Amygdala (tissue), 56 donors: Measurements from ENCODE around the gene KANTR.
A peak's percentile ranks its signal among the peaks of the same experiment; 100 is the strongest.

Source experiments
- DNase-seq, 56 donors: peaks; one replicate each; lab custom pipeline; 2025; lab: John Stamatoyannopoulos, UW

Gene KANTR

DNA sequence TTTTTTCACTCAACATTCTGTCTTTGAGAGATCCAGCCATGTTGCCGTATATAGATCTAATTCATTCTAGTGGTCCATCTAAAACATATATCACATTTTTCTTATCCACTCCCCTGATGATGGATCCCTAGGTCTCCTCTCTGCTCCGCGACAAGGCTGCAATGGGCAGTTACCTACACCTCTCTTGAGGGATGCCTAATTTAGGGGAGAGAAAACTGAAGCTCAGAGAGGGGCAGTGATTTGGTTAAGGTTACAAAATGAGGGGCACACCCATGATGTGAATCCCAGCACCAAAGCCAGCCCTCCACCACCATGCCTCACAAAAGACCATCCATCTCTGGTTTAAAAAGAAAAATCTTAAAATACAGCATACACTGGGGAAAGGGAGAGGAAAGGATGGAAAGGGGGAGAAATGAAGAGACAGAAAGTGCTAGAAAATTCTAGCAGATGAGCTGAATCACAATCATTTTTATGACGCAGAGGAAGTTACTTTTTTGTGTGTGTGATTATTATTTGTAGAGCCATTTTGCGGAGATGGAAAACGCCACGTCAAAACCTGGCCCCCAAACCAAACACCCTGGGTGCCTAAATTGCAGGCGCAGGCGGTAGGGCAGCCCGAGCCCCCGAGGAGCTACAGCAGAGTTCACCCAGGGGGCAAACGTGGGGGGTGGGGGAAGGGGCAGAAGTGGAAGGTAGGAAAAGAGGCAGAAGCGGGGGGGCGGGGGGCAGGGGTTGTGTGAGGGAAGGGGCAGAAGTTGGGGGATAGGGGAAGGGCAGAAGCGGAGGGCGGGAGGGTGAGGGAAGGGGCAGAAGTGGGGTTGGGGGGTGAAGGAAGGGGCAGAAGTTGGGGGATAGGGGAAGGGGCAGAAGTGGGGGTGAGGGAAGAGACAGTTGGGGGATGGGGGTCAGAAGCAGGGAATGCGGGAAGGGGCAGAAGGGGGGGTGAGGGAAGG lies 13.0 kb upstream of the KANTR start:
- no peak for DNase-seq

DNA sequence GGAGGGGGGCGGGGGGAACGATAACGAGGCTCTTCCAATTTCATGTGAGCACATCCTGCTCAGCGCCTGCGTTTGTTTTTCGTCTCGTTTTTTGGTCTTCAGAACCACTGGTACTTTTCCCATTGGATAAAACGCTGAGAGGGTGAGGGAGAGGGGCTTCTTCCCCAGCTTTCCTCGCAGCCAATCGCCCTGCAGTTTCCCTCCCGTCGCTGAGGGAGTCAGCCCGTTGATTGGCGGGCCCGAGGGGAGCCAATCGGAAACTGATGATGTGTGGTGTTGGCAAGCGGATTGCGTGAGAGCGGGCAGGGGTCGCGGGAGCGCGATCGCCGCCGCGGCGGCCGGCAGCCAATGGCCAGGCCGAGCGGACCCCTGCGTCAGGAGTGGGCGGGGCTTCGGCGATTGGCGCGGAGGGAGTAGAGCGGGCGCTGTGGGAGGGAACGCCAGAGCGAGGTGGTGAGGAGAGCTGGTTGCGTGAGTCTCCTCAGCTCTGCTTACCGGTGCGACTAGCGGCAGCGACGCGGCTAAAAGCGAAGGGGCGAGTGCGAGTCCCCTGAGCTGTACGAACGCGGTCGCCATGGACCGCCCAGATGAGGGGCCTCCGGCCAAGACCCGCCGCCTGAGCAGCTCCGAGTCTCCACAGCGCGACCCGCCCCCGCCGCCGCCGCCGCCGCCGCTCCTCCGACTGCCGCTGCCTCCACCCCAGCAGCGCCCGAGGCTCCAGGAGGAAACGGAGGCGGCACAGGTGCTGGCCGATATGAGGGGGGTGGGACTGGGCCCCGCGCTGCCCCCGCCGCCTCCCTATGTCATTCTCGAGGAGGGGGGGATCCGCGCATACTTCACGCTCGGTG lies 11.8 kb upstream of the KANTR start, which contains the start of gene TSPYL2:
TSS of gene TSPYL2 (plus strand) at position 443 of the 848 bp plus-strand sequence. CDS start at position 575, 132 bp downstream.
- DNase-seq: peak; percentile 26 to 97 (median 89)

DNA sequence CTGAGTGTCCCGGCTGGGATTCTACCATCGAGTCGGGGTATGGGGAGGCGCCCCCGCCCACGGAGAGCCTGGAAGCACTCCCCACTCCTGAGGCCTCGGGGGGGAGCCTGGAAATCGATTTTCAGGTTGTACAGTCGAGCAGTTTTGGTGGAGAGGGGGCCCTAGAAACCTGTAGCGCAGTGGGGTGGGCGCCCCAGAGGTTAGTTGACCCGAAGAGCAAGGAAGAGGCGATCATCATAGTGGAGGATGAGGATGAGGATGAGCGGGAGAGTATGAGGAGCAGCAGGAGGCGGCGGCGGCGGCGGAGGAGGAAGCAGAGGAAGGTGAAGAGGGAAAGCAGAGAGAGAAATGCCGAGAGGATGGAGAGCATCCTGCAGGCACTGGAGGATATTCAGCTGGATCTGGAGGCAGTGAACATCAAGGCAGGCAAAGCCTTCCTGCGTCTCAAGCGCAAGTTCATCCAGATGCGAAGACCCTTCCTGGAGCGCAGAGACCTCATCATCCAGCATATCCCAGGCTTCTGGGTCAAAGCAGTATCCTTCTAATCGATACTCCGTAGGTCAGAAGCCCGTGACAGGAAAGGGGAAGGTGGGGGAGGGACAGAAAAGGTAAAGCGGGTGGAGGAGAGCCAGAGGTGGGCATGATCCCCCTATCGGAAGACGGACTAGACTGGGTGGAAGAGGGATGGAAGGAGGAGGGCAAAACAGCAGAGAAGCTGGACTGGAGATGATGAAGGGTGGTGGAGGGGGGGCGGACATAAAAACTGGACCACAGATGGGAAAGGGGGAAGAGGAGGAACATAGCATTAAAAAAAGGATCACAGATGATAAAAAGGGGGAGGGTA lies 10.9 kb upstream of the KANTR start:
- DNase-seq: peak in 2 of 56 donors; percentile 6 to 42

DNA sequence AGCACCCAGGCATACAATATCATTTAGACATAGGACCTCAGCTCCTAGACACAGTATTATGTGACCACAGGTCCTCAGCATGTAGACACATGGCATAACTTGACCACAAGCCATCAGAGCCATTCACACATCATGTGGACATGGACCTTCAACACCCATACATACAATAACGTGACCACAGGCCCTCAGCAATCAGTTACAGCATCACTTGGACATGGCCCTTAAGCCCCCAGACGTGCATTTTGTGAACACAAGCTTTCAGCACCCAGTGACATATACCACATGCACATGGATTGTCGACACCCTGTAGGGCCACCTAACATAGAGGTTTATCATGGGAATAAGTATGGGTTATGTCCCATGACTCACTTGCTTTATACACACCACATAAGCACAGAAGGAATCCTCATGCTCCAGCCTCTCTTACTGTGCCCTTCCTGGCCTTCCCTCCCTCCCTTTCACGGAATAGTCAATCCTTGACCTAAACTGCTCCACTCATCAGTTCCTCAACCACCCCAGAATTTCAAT lies 9.8 kb upstream of the KANTR start:
- no peak for DNase-seq

DNA sequence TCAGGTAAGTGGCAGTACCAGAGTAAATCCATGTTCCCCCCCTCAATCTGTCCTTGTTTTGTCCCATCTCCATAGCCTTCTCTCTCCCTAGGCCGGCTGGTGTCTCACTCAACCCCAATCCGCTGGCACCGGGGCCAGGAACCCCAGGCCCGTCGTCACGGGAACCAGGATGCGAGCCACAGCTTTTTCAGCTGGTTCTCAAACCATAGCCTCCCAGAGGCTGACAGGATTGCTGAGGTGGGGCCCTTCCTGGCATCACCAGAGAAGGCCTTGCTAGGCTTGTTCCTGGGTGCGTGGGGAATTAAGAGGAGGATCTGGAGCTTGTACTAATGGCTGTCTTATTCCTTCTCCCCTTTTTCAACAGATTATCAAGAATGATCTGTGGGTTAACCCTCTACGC lies 9.1 kb upstream of the KANTR start:
- no peak for DNase-seq

DNA sequence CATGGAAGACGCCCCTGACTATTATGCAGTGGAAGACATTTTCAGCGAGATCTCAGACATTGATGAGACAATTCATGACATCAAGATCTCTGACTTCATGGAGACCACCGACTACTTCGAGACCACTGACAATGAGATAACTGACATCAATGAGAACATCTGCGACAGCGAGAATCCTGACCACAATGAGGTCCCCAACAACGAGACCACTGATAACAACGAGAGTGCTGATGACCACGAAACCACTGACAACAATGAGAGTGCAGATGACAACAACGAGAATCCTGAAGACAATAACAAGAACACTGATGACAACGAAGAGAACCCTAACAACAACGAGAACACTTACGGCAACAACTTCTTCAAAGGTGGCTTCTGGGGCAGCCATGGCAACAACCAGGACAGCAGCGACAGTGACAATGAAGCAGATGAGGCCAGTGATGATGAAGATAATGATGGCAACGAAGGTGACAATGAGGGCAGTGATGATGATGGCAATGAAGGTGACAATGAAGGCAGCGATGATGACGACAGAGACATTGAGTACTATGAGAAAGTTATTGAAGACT lies 8.2 kb upstream of the KANTR start:
- DNase-seq: no peak

DNA sequence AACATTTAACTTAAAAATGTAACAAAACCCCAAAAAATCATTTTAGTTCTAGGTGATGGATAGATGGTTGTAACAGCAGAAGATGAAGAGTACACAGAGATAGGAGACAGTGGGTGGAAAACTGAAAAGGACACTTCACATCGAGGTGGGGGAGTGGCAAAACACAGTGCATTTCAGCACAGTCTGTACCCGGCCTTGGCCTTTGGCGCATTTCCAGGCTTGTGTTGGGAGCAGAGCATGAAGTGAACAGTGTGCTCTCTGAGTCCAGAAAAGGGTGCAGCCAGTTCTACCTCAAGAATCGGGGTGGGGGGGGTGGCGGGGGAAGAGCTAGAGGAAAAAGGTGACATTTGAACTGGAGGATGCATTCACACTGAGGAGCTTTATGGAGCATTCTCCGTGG lies 7.5 kb upstream of the KANTR start:
- DNase-seq: peak in 18 of 56 donors; percentile 1 to 54 (median 18)

DNA sequence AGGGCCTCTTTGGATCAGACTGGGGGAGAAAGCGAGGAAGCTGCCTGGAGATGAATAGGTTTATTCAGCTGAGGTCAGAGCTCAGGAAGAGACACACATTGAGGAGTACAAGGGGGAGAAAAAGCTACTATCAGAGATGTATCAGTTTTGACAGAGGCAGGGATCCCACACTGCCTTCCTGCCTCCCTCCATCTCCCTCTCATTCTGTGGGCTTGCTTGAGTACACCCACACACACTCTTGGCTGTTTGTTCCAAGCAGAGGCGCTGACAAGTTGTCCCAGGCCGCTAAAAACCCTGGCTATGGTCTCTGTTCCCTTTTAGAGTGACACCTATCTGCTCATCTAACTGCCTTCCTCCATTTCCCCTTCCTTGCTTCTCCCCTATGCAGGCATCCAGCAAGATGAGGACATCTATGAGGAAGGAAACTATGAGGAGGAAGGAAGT lies 6.5 kb upstream of the KANTR start:
- no peak for DNase-seq

DNA sequence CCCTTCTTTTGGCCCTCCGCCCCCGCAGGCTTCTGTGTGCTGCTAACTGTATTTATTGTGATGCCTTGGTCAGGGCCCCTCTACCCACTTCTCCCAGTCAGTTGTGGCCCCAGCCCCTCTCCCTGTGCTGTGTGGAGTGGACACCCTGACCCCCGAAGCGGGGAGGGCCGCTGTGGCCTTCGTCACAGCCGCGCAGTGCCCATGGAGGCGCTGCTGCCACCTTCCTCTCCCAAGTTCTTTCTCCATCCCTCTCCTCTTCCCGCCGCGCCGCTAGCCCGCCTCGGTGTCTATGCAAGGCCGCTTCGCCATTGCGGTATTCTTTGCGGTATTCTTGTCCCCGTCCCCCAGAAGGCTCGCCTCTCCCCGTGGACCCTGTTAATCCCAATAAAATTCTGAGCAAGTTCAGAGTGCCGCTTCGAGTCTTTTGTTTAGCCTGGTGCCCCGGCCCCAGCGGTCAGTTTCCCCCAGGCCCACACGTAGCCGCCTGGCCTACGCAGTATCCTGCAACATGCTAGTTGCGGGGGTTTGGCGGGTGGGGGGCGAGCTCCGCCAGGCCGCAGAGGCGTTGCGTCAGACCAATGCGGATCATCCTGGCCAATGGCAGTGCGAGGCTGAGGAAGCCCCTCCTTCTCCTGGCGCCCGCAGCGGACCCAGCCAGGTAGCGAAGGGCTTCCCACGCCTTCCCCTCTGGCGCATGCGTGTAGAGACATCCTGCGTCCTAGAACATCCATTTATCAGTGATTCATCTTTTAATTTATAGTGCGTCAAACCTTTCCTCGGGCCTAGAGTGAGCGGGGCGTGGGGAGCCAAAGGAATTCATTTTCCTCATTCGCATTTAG lies 5.6 kb upstream of the KANTR start:
- DNase-seq: peak in 51 of 56 donors; percentile 6 to 83 (median 50)

DNA sequence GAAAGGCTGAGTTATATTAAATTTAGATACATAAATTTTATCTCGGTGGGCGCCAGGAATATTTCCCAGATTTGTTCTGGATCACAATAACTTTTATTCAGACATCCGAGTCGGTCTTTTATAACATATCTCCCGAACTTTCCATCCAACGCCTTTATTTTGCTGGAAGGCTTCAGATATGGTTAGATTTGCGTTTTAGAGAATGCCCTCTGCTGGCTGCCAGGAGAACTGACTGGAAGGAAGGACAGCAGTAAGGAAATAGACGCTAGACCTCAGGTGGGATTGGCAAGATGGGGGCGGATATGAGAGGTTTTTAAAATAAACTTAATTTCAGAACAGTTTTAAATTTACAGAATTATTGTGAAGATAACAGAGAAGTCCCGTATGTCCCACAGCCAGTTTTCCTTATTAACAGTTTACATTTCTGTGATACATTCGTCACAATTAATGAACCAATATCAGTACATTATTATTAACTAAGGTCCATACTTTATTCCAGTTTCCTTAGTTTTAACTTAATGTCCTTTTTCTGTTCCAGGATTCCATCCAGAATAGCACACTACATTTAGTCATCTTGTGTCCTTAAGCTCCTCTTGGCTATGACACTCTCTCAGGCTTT lies 4.6 kb upstream of the KANTR start:
- DNase-seq: peak in 27 of 56 donors; percentile 1 to 66 (median 19)

DNA sequence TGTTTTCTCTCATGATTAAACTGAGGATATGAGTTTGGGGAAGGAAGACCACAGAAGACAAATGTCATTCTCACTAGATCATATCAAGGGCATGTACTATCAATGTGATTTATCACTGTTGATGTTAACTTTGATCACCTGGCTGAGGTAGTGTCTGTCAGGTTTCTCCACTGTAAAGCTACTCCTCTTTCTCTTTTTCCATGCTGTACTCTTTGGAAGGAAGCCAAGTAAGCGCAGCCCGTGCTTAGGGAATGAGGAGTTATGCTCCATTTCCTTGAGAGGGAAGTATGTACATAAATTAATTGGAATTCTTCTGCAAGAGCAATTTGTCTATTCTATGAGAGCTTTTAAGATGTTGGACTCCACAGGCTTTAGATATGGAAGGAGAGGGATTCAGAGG lies 4.0 kb upstream of the KANTR start:
- DNase-seq: no peak

DNA sequence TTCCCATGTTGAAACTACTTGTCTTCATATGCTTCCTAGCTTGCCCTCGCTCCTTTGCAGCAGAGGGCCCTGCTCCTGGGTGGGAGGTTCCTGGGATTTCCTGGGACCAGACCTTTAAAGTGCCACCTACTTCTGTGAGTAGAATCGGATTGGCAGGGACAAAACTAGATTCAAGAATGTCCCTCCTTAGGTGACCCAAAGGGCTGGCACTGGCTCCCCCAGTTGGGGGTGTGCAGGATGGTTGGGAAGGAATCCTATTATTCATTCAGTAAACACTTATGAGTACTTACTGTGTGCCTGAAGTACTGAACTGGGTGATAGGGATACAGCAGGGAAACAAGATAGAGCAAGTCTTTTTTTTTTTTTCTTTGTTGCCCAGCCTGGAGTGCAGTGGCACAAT lies 2.6 kb upstream of the KANTR start:
- DNase-seq: no peak

DNA sequence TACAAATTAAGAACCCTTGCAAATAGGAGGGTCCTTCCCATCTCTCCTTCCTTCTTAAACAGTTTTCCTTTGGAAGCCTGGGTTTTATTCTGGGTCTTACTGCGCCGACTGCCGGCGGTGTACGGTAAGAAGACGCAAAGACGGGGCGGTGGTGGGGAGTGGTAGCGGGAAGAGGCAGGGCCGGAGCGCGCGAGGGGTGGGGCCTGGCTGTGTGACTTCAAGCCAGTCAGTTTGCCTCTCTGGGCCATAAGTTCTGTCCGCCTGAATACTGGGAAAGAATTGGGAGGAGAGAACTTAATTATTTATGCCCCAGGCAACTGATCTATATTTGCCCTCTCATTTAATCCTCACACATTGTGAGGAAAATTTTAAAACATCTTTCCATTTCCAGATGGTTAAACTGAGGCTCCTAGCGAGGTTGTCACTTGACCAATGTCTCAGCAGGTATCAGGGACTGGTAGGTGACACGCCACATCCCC lies 726 bp upstream of the KANTR start:
- DNase-seq: peak in 44 of 56 donors; percentile 4 to 75 (median 34)

DNA sequence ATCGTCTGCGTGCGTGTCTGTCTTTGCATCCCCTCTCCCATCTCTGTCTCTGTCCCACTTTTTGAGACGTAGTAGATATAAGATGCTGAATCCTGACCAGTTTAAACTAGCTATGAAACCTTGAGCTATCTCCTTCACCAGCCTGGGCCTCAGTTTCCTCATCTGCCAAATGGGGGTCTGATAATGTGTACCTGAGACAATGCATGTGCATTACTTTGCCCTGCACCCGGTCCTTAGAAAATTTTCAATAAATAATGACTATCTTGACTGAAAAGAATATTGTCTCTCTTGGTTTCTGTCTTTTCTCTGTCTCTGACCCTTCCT lies 602 bp downstream of the KANTR start:
- no peak for DNase-seq

DNA sequence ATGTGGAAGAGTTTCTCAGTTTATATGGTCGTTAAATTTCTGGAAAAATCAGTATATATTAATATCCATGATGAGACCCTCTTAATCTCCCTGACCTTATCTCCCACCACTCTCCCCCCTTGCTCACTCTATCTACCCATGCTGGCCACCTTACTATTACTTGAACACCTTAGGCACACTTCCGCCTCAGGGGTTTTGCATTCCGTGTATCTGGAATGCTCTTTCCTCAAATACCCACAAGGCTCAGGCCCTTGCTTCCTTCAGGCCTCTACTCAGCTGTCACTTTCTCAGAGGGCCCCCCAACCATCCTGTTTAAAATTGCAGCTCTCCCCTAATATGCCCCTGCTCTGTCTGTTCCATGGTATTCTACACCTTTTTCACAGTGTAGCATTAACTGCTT lies 1.9 kb downstream of the KANTR start:
- DNase-seq: no peak

DNA sequence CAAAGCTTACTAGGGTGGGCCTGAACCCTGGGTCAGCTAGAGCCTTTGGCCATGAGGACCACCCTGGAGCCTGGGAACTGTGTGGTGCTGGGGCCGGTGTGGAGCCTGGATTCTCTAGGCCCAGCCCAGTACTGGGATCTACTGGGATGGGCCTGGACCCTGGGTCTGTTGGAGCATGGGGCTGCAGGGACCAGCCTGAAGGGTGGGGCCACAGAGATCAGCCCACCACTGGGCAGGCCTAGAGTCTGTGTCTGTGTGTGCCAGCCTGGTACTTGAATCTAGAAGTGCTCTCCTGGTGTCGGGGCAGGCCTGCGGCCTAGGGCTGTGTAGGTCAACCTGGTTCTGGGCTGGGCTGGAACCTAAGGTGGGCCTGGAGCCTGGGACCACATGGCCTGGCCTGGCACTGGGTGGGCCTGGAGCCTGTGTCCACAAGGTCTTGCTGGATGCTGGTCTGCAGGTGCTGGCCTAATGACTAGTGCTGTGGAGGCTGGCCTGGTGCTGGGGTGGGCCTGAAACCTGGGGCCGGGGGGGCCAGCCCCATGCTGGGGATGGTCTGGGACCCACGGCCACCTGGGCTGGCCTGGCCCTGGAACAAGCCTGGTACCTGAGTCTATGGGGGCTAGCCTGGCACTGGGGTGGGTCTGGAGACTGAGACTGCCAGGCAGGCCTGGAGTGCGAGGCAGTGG lies 21.1 kb downstream of the KANTR start:
- DNase-seq: no peak

DNA sequence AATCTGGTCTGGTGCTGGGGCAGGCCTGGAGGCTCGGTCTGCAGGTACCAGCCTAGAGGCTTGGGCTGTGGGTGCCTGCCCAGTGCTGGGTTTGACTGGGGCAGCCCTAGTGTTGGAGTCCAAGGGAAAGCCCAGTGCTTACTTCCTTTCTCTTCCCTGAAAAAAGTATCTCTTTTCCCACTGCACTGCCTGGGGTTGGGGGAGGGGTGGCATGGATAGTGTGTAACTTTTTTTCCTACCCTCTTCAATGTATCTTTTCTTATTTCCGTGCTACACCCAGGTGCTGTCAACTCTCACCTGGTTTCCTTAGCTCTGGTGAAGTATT lies 21.6 kb downstream of the KANTR start:
- no peak for DNase-seq

DNA sequence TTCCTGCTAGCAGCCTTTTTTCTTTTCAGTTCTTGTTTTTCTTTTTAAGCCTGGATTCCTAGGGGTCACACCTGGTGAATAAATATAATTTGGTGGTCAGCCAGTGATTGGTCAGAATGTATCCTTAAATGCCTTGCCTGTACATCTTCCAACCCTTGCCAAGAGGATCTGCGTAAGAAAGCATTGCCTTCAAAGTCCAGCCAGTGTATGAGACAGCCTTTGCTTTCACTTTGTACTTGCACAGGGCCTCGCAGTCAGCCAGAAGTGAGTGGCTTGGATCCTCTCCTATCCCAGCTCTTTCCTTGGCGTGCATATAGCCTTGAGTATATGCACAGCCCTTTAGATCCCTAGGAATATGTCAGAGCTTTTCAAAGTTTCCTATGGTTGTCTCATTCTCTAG lies 22.2 kb downstream of the KANTR start:
- peak in 4 of 56 donors; percentile 1 to 8 (median 3) for DNase-seq
